Lower leg skin (tissue), 3 donors: ENCODE data around the gene SIGLEC9.

Source experiments
- POLR2A ChIP-seq, 2 donors: fragments of 450-650 bp; IDR thresholded peaks; one replicate each; pipeline ENCODE4 v1.6.1; 2016 to 2017; ENCODE audit warnings: antibody characterized with exemption in 2 of 2, mild to moderate bottlenecking in 1 of 2, moderate library complexity in 1 of 2
- TF ChIP-seq, protein P1 (sequence below), 3 donors: fragments of 450-650 bp; IDR thresholded peaks; one replicate each; pipeline ENCODE4 v1.5.1; 2016; ENCODE audit warnings: antibody characterized with exemption in 3 of 3, mild to moderate bottlenecking in 3 of 3, moderate library complexity in 2 of 3

- TF ChIP-seq POLR2A (IDR thresholded peaks at IDR 0.05), result no peak
- TF ChIP-seq, protein P1, sequence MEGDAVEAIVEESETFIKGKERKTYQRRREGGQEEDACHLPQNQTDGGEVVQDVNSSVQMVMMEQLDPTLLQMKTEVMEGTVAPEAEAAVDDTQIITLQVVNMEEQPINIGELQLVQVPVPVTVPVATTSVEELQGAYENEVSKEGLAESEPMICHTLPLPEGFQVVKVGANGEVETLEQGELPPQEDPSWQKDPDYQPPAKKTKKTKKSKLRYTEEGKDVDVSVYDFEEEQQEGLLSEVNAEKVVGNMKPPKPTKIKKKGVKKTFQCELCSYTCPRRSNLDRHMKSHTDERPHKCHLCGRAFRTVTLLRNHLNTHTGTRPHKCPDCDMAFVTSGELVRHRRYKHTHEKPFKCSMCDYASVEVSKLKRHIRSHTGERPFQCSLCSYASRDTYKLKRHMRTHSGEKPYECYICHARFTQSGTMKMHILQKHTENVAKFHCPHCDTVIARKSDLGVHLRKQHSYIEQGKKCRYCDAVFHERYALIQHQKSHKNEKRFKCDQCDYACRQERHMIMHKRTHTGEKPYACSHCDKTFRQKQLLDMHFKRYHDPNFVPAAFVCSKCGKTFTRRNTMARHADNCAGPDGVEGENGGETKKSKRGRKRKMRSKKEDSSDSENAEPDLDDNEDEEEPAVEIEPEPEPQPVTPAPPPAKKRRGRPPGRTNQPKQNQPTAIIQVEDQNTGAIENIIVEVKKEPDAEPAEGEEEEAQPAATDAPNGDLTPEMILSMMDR (IDR thresholded peaks at IDR 0.05), result no peak
These were observed 14.8 kb downstream of the SIGLEC9 start for GRCh38 chr19:51139299-51140014.
